ENCODE measurements around the gene SPAST.
"Not testable (repeated sequence)": the region's sequence is repeated elsewhere in the genome, so short reads cannot be mapped to it uniquely, and the experiment has no call there.

GRCh38 chr2:32203428-32203827 lies 140.1 kb downstream of the SPAST start:
- not testable (repeated sequence) for TF ChIP-seq POLR2AphosphoS5 (IDR thresholded peaks at IDR 0.05; ENCODE audit: borderline replicate concordance, low read depth, low read length); EZH2 (IDR thresholded peaks at IDR 0.05); FOXP2 (optimal IDR thresholded peaks at IDR 0.05; ENCODE audit: control extremely low read depth, extremely low read length, insufficient read depth)

Measured in SK-N-MC (cell line).